Measurements from ENCODE around the gene C6orf15.
A peak's percentile ranks its signal among the peaks of the same experiment; 100 is the strongest.

C6orf15 gene

DNA sequence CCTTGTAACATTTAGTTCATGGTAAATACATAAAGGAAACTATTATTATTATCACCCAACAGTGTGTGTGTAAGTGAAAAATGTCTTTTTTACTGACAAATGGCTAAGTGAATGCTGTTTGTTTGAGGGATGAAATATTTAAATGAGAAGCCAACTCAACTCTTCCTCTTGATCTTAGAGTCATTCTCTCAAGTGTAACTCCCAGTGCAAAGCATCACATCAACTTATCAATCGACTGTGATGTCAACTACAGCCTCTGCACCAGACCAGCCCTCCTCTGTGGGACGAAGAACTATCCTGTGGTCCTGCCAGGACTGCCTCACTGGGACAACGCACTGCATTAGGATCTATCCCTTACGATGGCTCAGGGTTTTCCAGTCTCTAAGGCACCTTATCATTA is 5.3 kb downstream of the C6orf15 start:
- DNase-seq (ENCODE audit: low read depth) = no peak

DNA sequence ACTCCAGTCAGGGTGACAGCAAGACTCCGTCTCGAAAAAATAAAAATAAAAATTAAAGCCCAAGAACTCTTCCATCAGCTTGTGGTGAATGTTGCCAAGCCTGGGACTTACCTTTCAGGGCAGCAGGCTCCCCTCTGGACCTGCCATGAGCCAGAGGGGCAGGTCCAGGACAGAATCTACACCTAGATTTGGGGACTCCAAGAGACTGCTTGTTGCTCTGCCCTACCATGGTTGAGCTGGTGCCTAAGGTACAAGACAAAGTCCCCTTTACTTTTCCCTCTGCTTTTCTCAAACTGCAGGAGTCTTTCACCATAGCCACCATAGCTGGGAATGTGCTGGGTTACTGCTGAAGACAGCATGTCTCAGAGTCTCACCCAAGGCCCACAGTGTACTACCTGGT is 9.2 kb downstream of the C6orf15 start:
- no peak for DNase-seq (ENCODE audit: low read depth)

DNA sequence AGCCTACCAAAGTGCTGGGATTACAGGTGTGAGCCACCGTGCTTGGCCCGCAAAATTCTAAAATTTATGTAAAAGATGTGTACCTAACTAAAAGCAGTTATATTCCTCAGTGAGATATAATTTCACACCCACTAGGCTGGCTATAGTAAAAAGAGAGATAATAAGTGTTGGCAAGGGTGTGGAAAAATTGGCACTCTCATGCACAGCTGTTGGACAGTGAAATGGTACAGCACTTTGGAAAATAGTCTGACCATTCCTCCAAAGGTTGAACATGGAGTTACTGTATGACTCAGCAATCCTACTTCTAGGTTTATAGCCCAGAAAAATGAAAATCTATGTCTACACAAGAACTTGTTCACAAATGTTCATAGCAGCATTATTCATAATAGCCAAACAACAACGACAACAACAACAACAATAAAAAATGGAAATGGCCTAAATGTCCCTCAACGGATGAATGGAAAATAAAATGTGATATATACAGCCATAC is 13.9 kb downstream of the C6orf15 start:
- DNase-seq (ENCODE audit: low read depth) = no peak

DNA sequence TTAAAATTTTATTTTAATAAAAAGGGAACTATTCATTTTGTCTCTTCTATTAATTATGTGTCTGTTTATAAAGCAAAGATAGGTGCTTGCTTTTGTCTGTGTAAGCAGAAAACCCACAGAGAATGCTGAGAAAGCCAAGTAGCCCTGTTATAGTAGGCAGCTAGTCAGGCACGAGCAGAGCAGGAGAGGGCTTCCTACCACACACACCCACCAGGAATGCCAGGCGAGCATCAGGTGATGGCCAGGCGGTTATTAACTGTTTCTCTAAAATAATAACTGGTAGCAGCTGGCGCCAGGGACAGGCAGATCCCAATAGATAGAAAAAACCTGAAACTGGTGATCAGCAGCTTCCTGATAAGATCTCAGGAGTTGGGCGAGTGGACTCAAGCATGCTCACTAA is 15.7 kb downstream of the C6orf15 start:
- DNase-seq (ENCODE audit: low read depth) = no peak

DNA sequence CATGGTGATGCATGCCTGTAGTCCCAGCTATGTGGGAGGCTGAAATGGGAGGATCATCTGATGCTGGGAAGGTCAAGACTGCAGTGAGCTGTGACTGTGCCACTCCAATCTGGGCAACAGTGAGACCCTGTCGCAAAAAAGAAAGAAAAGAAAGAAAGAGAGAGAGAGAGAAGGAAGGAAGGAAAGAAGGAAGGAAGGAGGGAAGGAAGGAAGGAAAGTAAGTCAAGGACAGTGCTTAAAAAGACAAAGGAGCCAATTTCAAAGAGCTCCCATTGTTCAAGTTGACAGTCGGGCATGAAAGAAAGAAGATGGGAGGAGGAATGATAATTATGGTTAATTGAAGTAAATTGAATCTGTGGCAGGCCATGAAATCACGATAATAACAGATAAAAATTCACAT is 16.2 kb downstream of the C6orf15 start:
- DNase-seq (ENCODE audit: low read depth) = no peak

DNA sequence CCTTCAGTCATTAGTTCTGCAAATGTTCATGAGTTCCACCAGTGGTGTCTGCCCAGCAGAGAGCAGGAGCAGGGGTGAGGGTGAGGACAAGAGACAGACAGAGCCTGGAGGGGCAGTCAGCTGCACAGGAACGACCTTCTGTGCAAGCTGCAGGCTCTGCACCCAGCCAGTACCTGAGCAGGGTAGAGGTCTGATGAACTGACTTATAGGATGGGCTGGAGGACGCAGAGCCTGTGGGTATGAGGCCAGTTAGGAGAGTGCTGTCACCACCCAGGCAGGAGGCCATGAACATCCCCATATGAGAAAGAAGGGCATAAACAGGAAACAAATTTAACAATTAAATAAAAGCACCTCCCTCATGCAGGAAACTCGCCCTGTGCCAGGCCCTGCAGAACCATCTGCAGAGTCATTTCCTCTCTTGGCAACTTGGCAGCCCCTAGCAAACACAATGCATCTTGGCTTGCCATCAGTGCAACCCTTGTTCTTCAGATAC is 17.9 kb downstream of the C6orf15 start:
- DNase-seq (ENCODE audit: low read depth) = no peak

DNA sequence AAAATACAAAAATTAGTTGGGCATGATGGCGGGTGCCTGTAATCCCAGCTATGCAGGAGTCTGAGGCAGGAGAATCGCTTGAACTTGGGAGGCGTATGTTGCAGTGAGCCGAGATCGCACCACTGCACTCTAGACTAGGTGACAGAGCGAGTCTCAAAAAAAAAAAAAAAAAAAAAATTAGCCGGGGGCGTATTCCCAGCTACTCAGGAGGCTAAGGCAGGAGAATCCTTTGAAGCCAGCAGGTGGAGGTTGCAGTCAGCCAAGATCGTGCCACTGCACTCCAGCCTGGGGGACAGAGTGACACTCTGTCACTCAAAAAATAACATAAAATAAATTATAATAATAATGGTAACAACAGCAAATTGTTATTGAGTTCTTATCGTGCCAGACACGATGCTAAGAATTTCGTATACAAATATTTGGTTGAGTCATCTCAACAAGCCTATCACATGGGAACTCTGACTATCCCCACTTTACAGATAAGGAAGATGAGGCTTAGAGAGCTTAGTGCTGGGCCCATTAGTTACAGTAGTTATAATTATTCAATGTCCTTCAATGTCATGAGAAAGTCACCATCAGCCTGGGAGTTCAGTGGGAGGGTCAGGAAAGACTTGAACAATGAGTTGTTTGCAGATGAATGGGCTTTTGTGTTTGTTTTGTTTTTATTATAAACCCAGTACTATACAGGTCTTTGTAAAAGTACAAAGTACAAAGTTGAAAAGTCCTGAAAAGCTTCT is 19.4 kb downstream of the C6orf15 start:
- DNase-seq (ENCODE audit: low read depth) = peak; percentile 68

DNA sequence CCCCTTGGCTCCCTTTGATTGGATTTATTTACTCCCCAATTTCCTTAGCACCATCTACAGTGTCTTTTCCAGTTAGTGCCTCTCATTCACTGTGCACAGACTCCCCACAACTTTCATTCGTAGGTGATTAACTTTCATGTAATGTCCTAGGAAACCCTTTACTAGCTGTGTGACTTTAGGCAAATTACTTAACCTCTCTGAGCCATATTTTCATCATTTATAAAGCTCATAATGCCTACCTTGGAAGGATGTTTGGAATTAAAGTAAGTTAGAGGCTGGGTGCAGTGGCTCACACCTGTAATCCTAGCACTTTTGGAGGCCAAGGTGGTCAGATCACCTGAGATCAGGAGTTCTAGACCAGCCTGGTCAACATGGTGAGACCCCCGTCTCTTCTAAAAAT is 20.1 kb downstream of the C6orf15 start:
- no peak for DNase-seq (ENCODE audit: low read depth)

DNA sequence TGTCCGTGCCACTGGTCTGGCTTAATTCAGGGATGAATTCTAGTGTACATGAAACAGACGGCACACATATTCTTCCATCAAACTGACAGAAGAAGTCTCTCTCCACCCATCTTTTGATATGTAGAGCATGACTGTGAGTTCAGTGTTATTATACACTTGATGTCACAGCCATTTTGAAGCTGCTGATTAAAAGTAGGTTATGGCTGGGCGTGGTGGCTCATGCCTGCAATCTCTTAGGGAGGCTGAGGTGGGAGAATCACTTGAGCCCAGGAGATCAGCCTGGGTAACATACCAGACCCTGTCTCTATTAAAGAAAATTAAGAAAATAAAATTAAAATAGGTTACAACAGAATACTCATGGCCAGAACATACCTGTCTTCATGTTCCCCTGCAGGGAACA is 20.7 kb downstream of the C6orf15 start:
- DNase-seq (ENCODE audit: low read depth) = no peak

DNA sequence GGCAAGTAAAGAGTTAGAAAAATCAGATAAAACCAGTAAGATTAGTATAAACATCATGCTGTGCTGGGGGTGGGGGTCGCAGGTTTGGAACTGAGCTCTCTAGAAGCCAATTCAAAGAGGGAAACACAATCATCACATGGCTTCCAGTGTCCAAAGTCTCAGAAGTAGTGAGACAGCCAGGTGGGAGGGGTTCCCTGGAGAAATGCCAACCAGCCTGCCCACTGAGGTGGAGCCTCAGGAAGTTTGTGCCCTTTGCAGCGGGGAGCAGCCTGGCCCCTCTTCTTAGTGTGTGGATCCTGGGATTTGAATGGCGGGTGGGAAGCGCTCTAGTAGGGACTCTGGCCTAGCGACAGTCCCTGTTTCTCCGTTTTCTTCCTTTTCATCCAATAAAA is 21.4 kb downstream of the C6orf15 start:
- no peak for DNase-seq (ENCODE audit: low read depth)

DNA sequence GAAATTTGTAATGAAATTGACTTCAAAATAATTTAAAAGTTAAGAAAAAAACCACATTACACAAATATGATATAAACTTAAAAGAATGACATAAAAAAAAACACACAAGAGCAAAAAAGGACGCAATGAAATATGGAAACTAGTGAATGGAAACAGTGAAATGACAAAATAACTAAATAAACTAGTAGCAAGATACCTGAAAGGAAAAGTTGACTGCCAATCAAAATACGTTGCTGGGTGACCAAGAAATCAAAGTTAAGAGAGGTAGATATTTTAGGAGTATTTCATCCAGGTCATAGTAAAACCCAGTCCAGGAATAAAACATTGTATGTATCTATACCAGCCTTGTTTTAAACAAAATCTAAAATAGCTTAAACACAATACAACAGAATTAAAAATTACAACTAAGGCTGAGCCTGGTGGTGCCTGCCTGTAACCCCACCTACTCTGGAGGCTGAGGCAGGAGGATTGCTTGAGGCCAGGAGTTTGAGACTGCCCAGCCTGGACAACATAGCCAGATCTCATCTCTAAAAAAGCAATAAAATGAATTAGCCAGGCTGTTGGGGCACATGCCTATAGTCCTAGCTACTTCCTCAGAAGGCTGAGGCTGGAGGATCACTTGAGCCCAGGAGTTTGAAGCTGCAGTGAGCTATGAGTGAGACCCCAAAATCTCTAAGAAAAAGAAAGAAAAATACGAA is 22.0 kb downstream of the C6orf15 start:
- DNase-seq (ENCODE audit: low read depth) = no peak

DNA sequence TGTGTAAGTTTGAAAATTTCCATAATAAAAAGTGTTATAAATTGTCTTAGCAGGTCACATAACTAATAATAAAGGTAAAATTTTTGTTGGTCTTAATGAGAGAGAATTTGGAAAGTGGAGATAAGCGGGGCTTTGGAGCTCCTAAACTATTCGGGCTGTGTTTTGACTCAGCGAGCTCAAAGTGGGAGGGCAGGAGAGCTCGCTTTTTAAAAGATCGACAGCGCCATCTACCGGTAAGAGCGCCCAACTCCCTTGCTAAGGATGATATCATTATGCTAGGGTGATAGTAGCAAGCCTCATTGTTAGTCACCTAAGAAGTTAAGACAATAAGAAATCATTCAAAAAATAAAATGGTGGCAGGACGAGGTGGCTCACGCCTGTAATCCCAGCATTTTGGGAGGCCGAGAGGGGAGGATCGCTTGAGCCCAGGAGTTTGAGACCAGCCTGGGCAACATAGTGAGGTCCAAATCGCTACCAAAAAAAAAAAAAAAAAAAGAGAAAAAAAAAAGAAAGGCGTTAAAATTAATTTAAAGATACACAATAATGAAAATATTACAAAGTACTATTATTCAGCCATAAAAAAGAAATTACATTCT is 24.8 kb downstream of the C6orf15 start:
- peak; percentile 83 for DNase-seq (ENCODE audit: low read depth)

DNA sequence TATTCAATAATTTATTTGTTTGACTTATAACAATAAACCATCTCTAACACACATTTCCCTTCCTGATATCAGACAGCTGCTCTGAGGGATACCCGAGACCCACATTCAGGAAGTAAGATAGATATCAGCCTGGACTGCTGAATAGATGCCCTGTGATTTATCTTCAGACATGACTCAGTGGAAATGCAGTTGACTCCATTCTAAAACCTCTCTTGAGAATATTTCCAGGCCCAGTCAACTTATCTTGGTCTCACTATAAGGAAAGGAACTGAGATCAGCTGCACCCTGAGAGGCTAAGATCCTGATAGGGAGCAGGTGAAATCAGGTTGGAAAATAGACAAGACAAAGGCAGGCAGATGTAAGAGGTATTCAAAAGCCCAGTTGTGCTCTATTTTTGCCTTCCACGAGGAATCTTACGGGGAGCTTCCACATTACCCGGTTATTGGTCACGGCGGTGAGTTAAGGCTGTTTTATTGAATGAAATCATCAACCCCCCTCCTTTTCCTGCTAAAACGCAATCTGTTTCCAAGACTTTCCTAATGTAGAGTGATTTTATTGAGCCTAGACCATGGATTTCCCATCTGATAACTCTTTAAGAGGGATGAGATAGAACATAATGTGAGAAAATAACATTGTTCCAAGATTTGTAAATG is 25.5 kb downstream of the C6orf15 start:
- peak; percentile 93 for DNase-seq (ENCODE audit: low read depth)

DNA sequence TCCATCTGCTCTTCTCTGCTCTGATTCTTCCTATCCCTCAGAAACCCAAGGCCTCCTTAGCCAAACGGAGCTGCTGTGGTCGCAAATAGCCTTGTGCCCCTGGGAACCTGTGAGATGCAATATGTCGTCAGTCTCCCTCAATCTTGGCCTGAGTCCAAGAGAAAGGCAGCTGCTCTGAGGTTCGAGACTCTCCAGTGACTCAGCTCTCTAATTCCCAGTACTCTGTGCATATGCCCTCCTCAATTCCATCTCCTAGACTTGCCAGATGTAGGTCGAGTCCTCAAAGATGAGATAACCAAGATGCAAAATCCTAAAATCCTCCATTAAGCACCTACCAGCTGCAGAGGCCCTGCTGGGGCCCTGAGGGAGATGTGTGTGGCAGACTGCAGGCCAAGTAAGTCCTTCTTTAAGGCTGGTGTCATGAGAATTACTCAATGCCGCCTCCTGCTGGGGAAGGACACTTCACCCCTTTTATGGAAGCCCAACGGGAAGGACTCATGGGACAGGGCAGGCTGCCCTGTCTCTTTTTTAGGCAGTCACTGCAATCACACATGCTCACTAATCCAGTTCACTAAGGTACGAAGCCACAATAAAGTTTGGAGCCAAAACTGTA is 28.5 kb downstream of the C6orf15 start:
- DNase-seq (ENCODE audit: low read depth) = peak; percentile 84

DNA sequence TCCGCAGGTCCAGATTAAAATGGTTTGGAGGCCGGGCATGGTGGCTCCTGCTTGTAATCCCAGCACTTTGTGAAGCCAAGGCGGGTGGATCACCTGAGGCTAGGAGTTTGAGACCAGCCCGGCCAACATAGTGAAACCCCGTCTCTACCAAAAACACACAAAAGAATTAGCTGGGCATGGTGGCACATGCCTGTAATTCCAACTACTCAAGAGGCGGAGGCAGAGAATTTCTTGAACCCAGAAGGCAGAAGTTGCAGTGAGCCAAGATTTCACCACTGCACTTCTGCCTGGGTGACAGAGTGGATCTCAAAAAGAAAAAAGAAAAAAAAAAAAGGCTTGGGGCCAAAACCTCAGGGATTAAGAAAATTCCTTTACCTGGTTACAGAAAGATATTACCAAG is 30.5 kb downstream of the C6orf15 start:
- DNase-seq (ENCODE audit: low read depth) = no peak

DNA sequence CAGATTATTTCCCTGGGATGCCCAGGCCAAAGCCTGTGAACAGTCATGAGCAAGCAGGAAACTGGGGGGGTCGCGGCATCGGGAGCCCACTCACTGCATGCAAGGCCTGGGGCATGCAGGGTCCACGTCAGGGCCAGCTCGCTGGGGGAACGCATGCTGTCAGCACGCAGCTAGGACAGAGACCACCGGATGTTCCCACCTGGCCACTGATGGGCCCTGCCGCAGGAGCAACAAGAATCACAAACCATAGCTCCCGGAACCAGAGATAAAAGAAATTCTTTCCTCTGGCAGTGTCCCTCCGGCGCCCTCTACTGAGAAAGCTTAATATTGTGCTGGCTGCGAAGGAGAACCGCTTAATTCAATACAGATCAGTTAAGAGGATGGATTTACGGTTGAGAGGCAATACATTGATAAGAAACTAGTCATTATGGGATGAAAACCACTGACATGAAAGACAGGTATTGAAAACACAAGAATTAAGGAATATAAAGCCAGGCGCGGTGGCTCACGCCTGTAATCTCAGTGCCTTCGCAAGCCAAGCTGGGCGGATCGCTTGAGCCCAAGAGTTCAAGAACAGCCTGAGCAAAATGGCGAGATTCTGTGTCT is 32.6 kb downstream of the C6orf15 start:
- DNase-seq (ENCODE audit: low read depth) = peak; percentile 51

DNA sequence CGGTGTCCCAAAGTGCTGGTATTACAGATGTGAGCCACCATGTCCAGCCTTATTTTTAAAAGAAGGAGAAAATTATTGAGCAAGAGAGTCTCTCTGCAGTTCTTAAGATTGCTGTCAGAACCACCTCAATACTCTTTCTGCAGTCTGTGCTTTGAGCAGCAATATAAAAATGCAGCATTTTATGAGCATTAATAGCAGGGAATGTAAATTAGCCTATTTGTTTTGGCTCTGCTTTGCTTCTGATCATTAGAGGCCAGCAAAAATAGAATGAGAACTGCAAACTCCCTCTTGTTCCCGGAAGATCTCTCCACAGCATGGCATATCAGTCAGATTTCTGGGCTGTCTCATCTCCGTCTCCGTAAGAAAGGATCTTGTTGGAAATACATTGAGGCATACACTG is 35.8 kb downstream of the C6orf15 start:
- no peak for DNase-seq (ENCODE audit: low read depth)

DNA sequence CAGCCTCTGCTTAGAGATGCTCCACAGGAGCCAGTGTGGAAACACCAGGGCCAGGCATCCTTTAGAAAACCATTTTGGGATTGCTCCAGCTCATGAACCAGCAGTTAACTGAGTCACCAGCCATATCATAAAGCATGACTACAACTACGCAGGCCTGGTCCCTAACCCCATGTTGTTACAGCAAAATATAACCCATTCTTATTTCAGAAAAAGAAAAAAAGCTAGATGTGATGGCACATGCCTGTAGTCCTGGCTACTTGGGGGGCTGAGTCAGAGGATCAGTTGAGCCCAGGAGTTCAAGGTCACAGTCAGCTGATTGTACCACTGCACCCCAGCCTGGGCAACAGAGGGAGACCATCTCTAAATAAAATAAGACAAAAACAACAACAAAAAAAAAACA is 36.8 kb downstream of the C6orf15 start:
- peak; percentile 83 for DNase-seq (ENCODE audit: low read depth)

DNA sequence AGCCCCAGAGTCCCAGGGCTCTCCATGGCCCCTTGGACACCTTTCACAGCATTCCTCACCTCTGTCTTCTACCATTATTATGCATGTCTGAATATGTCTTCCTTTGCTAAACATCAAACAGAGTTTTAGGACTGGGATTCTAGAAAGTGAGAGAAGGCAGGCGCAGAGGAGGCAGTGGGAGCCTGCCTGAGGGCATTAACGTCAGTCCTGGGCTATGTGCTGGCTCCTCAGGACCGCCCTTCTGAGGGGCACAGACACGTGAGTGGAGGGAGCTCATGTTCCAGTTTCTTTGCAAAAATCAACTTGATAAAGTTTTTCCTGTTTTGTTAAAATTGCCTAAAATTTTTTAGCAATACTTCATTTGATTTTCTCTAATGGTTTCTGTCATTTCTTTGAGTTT is 38.0 kb downstream of the C6orf15 start:
- no peak for DNase-seq (ENCODE audit: low read depth)

DNA sequence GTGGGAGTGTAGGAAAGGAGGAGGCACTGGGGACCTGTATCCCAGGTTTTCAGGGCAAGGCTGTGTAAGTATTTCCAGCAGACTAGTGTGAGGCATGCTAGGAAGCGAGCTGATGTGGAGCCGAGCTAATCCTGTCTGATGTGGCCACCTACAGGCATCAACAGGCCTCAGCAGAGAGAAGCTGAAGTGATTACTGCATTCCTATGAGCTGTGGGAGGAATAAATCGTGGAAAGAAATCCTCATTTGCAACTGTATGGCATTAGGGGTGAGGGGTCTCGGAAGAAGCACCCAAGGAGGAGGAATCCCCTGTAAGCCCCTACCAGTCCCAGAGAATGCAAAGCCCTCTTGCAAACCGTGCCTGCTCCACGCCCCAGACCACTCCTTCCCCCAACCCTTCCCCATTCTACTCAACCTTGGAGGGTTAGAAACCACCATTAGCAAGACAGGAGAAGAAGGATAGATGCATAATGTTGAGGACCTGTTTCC is 41.6 kb downstream of the C6orf15 start:
- peak; percentile 84 for DNase-seq (ENCODE audit: low read depth)

DNA sequence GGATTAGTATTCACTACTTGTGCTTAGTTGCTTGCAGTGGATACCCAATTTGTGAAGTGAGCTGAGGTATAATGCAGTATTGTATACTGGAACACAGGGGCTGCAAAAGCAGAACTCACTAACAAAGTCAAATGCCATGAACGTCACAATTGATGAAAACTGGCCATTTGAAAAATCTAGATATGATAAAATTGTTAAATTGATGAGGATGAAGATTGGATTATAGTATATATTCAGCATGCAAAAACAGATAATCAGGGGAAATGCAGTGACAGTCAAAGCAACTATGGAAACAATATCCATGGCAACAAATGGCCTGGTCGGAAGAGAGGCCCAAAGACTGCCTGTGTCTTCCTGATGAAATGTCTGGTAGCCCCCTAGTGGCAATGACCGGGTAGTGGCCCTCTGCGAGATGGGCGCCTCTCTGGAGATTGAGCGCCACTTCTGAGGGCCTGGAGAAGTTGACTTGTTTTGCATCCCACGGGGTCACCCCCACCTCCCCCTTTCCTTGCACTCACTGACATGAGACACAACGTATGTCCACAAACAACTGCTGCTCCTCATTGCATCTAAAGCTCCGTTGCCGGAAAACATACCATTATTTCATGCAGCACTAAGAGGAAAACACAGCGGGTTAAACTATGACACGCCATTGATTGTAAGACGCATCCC is 43.6 kb downstream of the C6orf15 start:
- peak; percentile 84 for DNase-seq (ENCODE audit: low read depth)
